SK-N-SH (cell line): ENCODE measurements around the gene MED19. TPM values are rescaled to one million over a fixed set of nuclear protein-coding genes. Genes with fewer than 3 reads are reported as not detected.
A peak's percentile ranks its signal among the peaks of the same experiment; 100 is the strongest.

Experiments
- CTCF ChIA-PET: fragments of 300-600, 350-600 bp; formaldehyde crosslinking; extraction: SDS; loops from one replicate; lab custom pipeline; 2021; lab: Yijun Ruan, JAX
- POLR2A ChIA-PET: fragments of 350-600 bp; sonication (Branson Sonifier 250); formaldehyde crosslinking; extraction: SDS; loops from one replicate; lab custom pipeline; 2020; ENCODE audit warnings: antibody characterized with exemption, inconsistent platforms; lab: Yijun Ruan, JAX
- DNase-seq: peaks from one replicate; pipeline ENCODE4 v3.0.0; 2012
- H2AFZ ChIP-seq: fragments of 200-600 bp; sonication (generic); 2 replicates; pipeline ENCODE4 v1.8.1; 2016; ENCODE audit warnings: antibody characterized with exemption, mild to moderate bottlenecking, low read depth
- H3F3A ChIP-seq: fragments of 200-600 bp; sonication (generic); replicated peaks from 2 replicates; pipeline ENCODE3; 2016; ENCODE audit warnings: antibody characterized with exemption, mild to moderate bottlenecking; ENCODE audit not compliant: insufficient read depth
- H3K27ac ChIP-seq, 2 experiments: fragments of 200-500 bp in 1 of 2; fragments of 200-600 bp in 1 of 2; sonication (Bioruptor generic) in 1 of 2; sonication (generic), shearing (Covaris generic) in 1 of 2; 2 replicates each; pipeline versions ENCODE4 v1.5.1 to v1.6.1; 2014 to 2016; ENCODE audit warnings: low read depth in 2 of 2, inconsistent platforms in 1 of 2, low read length in 1 of 2, mild to moderate bottlenecking in 1 of 2, mixed read lengths in 1 of 2
- H3K27me3 ChIP-seq: fragments of 200-600 bp; sonication (generic), shearing (Covaris generic); 2 replicates; pipeline ENCODE4 v1.6.1; 2016; ENCODE audit warnings: mixed run types; ENCODE audit not compliant: insufficient read depth
- H3K36me3 ChIP-seq, 2 experiments: fragments of 200-500 bp in 1 of 2; fragments of 200-600 bp in 1 of 2; sonication (Bioruptor generic) in 1 of 2; sonication (generic) in 1 of 2; replicated peaks in 1 of 2; 2 replicates each; pipeline versions ENCODE3 to v1.5.1; 2014 to 2016; ENCODE audit warnings: low read length in 1 of 2, mild to moderate bottlenecking in 1 of 2; ENCODE audit not compliant: insufficient read depth in 2 of 2, control insufficient read depth in 1 of 2
- H3K4me1 ChIP-seq, 2 experiments: fragments of 200-500 bp in 1 of 2; fragments of 200-600 bp in 1 of 2; sonication (Bioruptor generic) in 1 of 2; sonication (generic), shearing (Covaris generic) in 1 of 2; 2 replicates each; pipeline versions ENCODE4 v1.5.1 to v1.6.1; 2014 to 2016; ENCODE audit warnings: low read depth in 1 of 2, low read length in 1 of 2, mixed run types in 1 of 2; ENCODE audit not compliant: insufficient read depth in 2 of 2, control insufficient read depth in 1 of 2
- H3K4me2 ChIP-seq: fragments of 200-600 bp; sonication (generic), shearing (Covaris generic); 2 replicates; pipeline ENCODE4 v1.6.1; 2017; ENCODE audit warnings: mixed run types
- H3K4me3 ChIP-seq, 2 experiments: fragments of 200-500 bp in 1 of 2; fragments of 200-600 bp in 1 of 2; sonication (Bioruptor generic) in 1 of 2; sonication (generic), shearing (Covaris generic) in 1 of 2; 2 replicates each; pipeline versions ENCODE4 v1.5.1 to v1.8.1; 2014 to 2016; ENCODE audit warnings: low read depth in 2 of 2, inconsistent platforms in 1 of 2, low read length in 1 of 2, mild to moderate bottlenecking in 1 of 2, mixed read lengths in 1 of 2, moderate library complexity in 1 of 2
- H3K79me2 ChIP-seq: fragments of 200-600 bp; sonication (generic); 2 replicates; pipeline ENCODE4 v1.8.1; 2017; ENCODE audit warnings: mild to moderate bottlenecking; ENCODE audit not compliant: insufficient read depth
- H3K9ac ChIP-seq: fragments of 200-600 bp; sonication (generic); 2 replicates; pipeline ENCODE4 v1.6.1; 2017; ENCODE audit warnings: mixed run types
- H3K9me2 ChIP-seq: fragments of 200-600 bp; sonication (generic); 2 replicates; pipeline ENCODE4 v1.6.1; 2017; ENCODE audit warnings: mixed run types
- H3K9me3 ChIP-seq: fragments of 200-600 bp; sonication (generic); 2 replicates; pipeline ENCODE4 v1.6.1; 2017; ENCODE audit warnings: mixed run types, mild to moderate bottlenecking, moderate library complexity
- H4K20me1 ChIP-seq: fragments of 200-600 bp; sonication (generic); 2 replicates; pipeline ENCODE4 v1.6.1; 2017; ENCODE audit warnings: mild to moderate bottlenecking, mixed run types; ENCODE audit not compliant: insufficient read depth
- EZH2phosphoT487 ChIP-seq: fragments of 200-600 bp; sonication (generic); IDR thresholded peaks from 2 replicates; pipeline ENCODE4 v1.6.1; 2017; ENCODE audit warnings: low read depth, mixed run types, mild to moderate bottlenecking, antibody characterized with exemption, moderate library complexity, borderline replicate concordance
- FOSL2 ChIP-seq: IDR thresholded peaks from 2 replicates; pipeline ENCODE4 v1.4.0; 2012; ENCODE audit warnings: low read depth, mild to moderate bottlenecking, moderate library complexity, borderline replicate concordance
- FOXM1 ChIP-seq: IDR thresholded peaks from 2 replicates; pipeline ENCODE4 v1.4.0; 2012; ENCODE audit warnings: low read depth, mild to moderate bottlenecking
- IRF3 ChIP-seq: fragments of 150-350 bp; IDR thresholded peaks from 2 replicates; pipeline ENCODE4 v1.6.1; 2016; ENCODE audit warnings: mild to moderate bottlenecking, low read depth, low read length
- MEF2A ChIP-seq: IDR thresholded peaks from 2 replicates; pipeline ENCODE4 v1.4.0; 2012; ENCODE audit warnings: low read depth, borderline replicate concordance
- NFIC ChIP-seq: IDR thresholded peaks from 2 replicates; pipeline ENCODE4 v1.4.0; 2012; ENCODE audit warnings: borderline replicate concordance
- NRF1 ChIP-seq: IDR thresholded peaks from 2 replicates; pipeline ENCODE4 v1.6.1; 2012; ENCODE audit warnings: low read depth, mild to moderate bottlenecking, low read length
- RAD21 ChIP-seq: IDR thresholded peaks from 2 replicates; pipeline ENCODE4 v1.6.1; 2012; ENCODE audit warnings: mild to moderate bottlenecking, low read length
- REST ChIP-seq: IDR thresholded peaks from 2 replicates; pipeline ENCODE4 v1.6.1; 2012; ENCODE audit warnings: mild to moderate bottlenecking, low read depth, low read length, moderate library complexity
- RFX5 ChIP-seq: IDR thresholded peaks from 2 replicates; pipeline ENCODE4 v1.6.1; 2012; ENCODE audit warnings: mild to moderate bottlenecking, improper control_type of control experiment, low read length
- RXRA ChIP-seq: IDR thresholded peaks from 2 replicates; pipeline ENCODE4 v1.4.0; 2012; ENCODE audit warnings: low read depth, mild to moderate bottlenecking, borderline replicate concordance
- SMC3 ChIP-seq: IDR thresholded peaks from 2 replicates; pipeline ENCODE4 v1.6.1; 2012; ENCODE audit warnings: low read depth, low read length, improper control_type of control experiment
- TAF1 ChIP-seq: IDR thresholded peaks from 2 replicates; pipeline ENCODE4 v1.6.1; 2012; ENCODE audit warnings: low read depth, mild to moderate bottlenecking, low read length, moderate library complexity, borderline replicate concordance
- TCF12 ChIP-seq: IDR thresholded peaks from 2 replicates; pipeline ENCODE4 v1.4.0; 2012
- USF1 ChIP-seq: IDR thresholded peaks from 2 replicates; pipeline ENCODE4 v1.4.0; 2012; ENCODE audit warnings: low read depth, borderline replicate concordance
- USF2 ChIP-seq: fragments of 150-350 bp; IDR thresholded peaks from 2 replicates; pipeline ENCODE4 v1.6.1; 2017; ENCODE audit warnings: antibody characterized with exemption, low read length, low read depth, borderline replicate concordance
- YY1 ChIP-seq: IDR thresholded peaks from 2 replicates; pipeline ENCODE4 v1.4.0; 2012; ENCODE audit warnings: low read depth, mild to moderate bottlenecking
- WGBS: methylation state at CpG from one replicate; pipeline ENCODE4 v1.1.6; 2017; ENCODE audit warnings: low lambda C conversion rate; 5-methylcytosine and 5-hydroxymethylcytosine counted together
- polyA plus RNA-seq, 3 experiments: library from polyadenylated mRNA; depleted of rRNA; stranded (reverse); fragments of >200 nt; gene quantifications; 2 replicates each; pipeline ENCODE4 v1.2.3, GENCODE V29; 2012

Gene MED19
- polyA plus RNA-seq, 1 of the 3 experiments (the other 2 are of a cell fraction), result 38.7 TPM

- TF ChIP-seq IRF3 (peak; percentile 74), RAD21 (no peak), MEF2A (no peak), REST (no peak), SMC3 (no peak), NFIC (no peak), RFX5 (no peak), USF2 (no peak)
Measured at GRCh38 chr11:57667117-57667735, 44.8 kb downstream of the MED19 start (continued).

GRCh38 chr11:57663975-57664374 lies 48.0 kb downstream of the MED19 start:
- ChIA-PET CTCF (interaction anchor here (3.8 kb wide), 1 partner anchor 95 kb away, joined by 12 read pairs; the partner anchor contains the start of gene UBE2L6), POLR2A (no interaction called here)
- H2AFZ ChIP-seq, result no peak overlapping the region
- peaks cover 24 to 27% of the 10 kb centered on the region in 2 experiments for H3K36me3 ChIP-seq
- whole genome bisulfite sequencing, result 83% methylated on average over 9 of the region's 9 CpGs
- no peaks in the 10 kb centered on the region for H3K9me3 ChIP-seq
- no peaks in the 10 kb centered on the region for H3F3A ChIP-seq
- H3K4me1 ChIP-seq, result peaks cover 3 to 6% of the 10 kb centered on the region in 2 experiments; a peak in 3 of 4 replicates
- no peaks in the 10 kb centered on the region for H3K9me2 ChIP-seq
- H3K9ac ChIP-seq, result no peak overlapping the region
- no peak overlapping the region for H3K4me2 ChIP-seq
- H3K4me3 ChIP-seq, result no peak overlapping the region
- TF ChIP-seq YY1 (no peak), TAF1 (no peak), TCF12 (no peak), FOSL2 (no peak), IRF3 (no peak), USF1 (no peak), SMC3 (no peak), RXRA (no peak), EZH2phosphoT487 (no peak), NRF1 (no peak), FOXM1 (no peak)
- TF ChIP-seq, all 33 proteins: peak for 0
- no peak for DNase-seq
- H4K20me1 ChIP-seq, result no peaks in the 10 kb centered on the region
- no peaks in the 10 kb centered on the region for H3K27me3 ChIP-seq
- H3K27ac ChIP-seq, result no peak overlapping the region
- peaks cover 33% of the 10 kb centered on the region for H3K79me2 ChIP-seq
